Mucosa of descending colon (tissue), 3 donors: ENCODE measurements around the gene CNP. TPM values are rescaled to one million over a fixed set of nuclear protein-coding genes. Genes with fewer than 3 reads are reported as not detected.

Experiments
- ATAC-seq: fragments of 200-7000 bp; cut with Tn5 transposase; one replicate; pipeline ENCODE4 v1.9.1; 2020; ENCODE audit warnings: mild to moderate bottlenecking, moderate library complexity
- DNase-seq, 3 donors: peaks; one replicate each; pipeline ENCODE4 v3.0.0-alpha.2; 2020
- H3K36me3 ChIP-seq: fragments of 200-600 bp; one replicate; pipeline ENCODE4 v1.8.0; 2021; ENCODE audit warnings: low read depth, mild to moderate bottlenecking
- H3K4me1 ChIP-seq: fragments of 200-600 bp; one replicate; pipeline ENCODE4 v1.8.0; 2021; ENCODE audit warnings: low read depth, mild to moderate bottlenecking
- H3K4me3 ChIP-seq: fragments of 200-600 bp; one replicate; pipeline ENCODE4 v1.8.0; 2021; ENCODE audit warnings: mild to moderate bottlenecking
- H3K9me3 ChIP-seq: fragments of 200-600 bp; one replicate; pipeline ENCODE4 v1.8.0; 2021; ENCODE audit warnings: mild to moderate bottlenecking
- CTCF ChIP-seq: fragments of 200-600 bp; IDR thresholded peaks from one replicate; pipeline ENCODE4 v1.8.0; 2022; ENCODE audit warnings: antibody characterized with exemption, mild to moderate bottlenecking
- intact Hi-C, 2 donors: fragments of 100-400 bp; cut with DNase I in 1 of 2; cut with micrococcal nuclease in 1 of 2; formaldehyde crosslinking; loops; one replicate each; pipeline versions ENCODE4 v1.11.0 to v1.11.1; 2022; cut with DNase I, micrococcal nuclease
- long read RNA-seq, 2 donors: library from polyadenylated mRNA; unstranded; transcript quantifications; one replicate each; pipeline ENCODE4 v2.0.0, GENCODE V29; 2019 to 2021
- total RNA-seq, 3 donors: library from RNA; stranded (reverse); fragmentation: NEBNext Ultra II Directional in 2 of 3; extraction: Animal tissue kit (Norgen Biotek cat#: 25700) in 2 of 3; gene quantifications; one replicate each; pipeline versions ENCODE4 v1.2.1 to v1.2.4, GENCODE V29; 2021 to 2023
- donor health status: DM: no; HTN: no; CAD: no; lungs with moderate emphysema.
- donor health status: DM: no; HTN: no; CAD: no.
- donor health status: DM: no; HTN: yes; CAD: no.

CNP gene
- total RNA-seq: 10 to 100 TPM; 44.1 to 88.0 (median 51.6) TPM
- long read RNA-seq, donor 1, full-length matches to known transcripts: 164 of 185 reads
- long read RNA-seq, donor 1, partial matches to known transcripts: 5 of 185 reads
- long read RNA-seq, donor 1, other reads (novel, unspliced or antisense): 16 of 185 reads
- long read RNA-seq, donor 2, full-length matches to known transcripts: 34 of 41 reads
- long read RNA-seq, donor 2, partial matches to known transcripts: 1 of 41 reads
- long read RNA-seq, donor 2, other reads (novel, unspliced or antisense): 6 of 41 reads

- Histone ChIP-seq H3K4me1 (peaks cover 16% of the 10 kb centered on the region), H3K36me3 (no peaks in the 10 kb centered on the region), H3K4me3 (peak within 1 kb of the TSS; percentile 38), H3K9me3 (no peaks in the 10 kb centered on the region)
- peak; percentile 92 to 95 (median 93) for DNase-seq
- no peak for TF ChIP-seq CTCF
- peak; percentile 91 for ATAC-seq
- intact Hi-C loops: loop anchor here in 1 of 2 donors (10.0 kb wide), 1 partner anchor 148 kb away; the partner anchor contains the start of gene DHX58
Observed at GRCh38 chr17:41966463-41967140, at the start of gene CNP. TSS of gene CNP (plus strand) at chr17:41966795. CDS start at chr17:41966885, 90 bp downstream.

GRCh38 chr17:41917192-41917591 is 49.4 kb upstream of the CNP start:
- intact Hi-C loops: no loop called here
- Histone ChIP-seq H3K9me3 (no peaks in the 10 kb centered on the region), H3K36me3 (no peaks in the 10 kb centered on the region), H3K4me3 (no peak overlapping the region), H3K4me1 (peaks cover 24% of the 10 kb centered on the region)
- no peak for DNase-seq
- no peak for ATAC-seq
- no peak for TF ChIP-seq CTCF

- Histone ChIP-seq H3K9me3 (no peaks in the 10 kb centered on the region), H3K36me3 (no peaks in the 10 kb centered on the region), H3K4me1 (peaks cover 24% of the 10 kb centered on the region), H3K4me3 (peak overlapping the region; percentile 77)
- DNase-seq (peak; percentile 70 to 83 (median 83)), ATAC-seq (peak; percentile 18)
- intact Hi-C loops: no loop called here
- no peak for TF ChIP-seq CTCF
Observed at GRCh38 chr17:41917679-41918313, 48.8 kb upstream of the CNP start.

- intact Hi-C loops: no loop called here
- Histone ChIP-seq H3K36me3 (no peaks in the 10 kb centered on the region), H3K9me3 (no peaks in the 10 kb centered on the region), H3K4me1 (peaks cover 24% of the 10 kb centered on the region), H3K4me3 (peak within 1 kb of the TSS; percentile 77)
- TF ChIP-seq CTCF: no peak
- ATAC-seq: peak; percentile 97
- DNase-seq: peak; percentile 96 to 99 (median 98)
Observed at GRCh38 chr17:41918314-41919164, 48.1 kb upstream of the CNP start, which contains the start of gene ACLY. TSS of gene ACLY (minus strand) at chr17:41918951. CDS start at chr17:41913873, 5,078 bp downstream.
